NCI-H1105 (cell line): ENCODE results near the gene FTCDNL1.
A peak's percentile ranks its signal among the peaks of the same experiment; 100 is the strongest.

Source experiments
- DNase-seq: peaks from one replicate; lab custom pipeline; 2025; lab: John Stamatoyannopoulos, UW

Gene FTCDNL1

DNA sequence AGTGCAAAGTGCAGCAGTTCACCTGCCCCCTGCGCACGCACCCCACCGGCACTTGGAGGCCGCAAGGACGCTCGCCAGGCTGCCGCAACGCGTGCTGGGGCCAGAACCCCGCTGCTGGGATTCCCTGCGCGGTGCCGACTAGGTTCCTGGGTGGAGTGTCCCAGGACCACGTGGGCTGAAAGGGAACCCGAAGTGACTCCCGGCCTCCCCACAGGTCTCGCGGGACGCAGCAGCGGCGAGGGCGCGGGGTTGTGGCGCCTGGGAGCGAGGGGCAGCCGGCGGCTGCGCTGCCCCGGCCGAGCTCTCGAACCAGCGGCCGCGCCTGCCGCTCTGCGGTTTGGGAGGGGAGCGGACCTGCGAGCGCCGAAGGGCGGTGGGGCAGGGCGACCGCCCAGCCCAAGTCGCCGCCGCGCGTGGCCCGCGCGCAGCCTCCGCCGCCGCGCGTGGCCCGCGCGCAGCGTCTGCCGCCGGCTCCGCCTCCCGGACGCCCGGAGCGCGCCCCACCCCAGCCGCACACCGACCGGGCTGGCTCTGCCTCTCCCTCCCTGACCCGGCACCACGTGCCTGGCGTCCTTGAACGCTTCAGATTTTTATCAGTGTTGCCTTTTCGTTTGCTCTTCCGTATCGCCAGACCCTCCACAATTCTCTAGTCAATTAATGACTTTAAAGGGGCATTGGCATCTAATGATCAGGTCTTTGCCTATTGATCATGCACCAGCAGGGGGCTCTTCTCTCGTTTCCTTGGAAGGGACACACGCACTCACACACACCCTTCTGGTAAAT lies at the start of gene FTCDNL1:
FTCDNL1 (minus strand) TSS at position 475 of the 783 bp plus-strand sequence. CDS start 2,230 bp downstream, outside the sequence.
- DNase-seq = peak; percentile 38

DNA sequence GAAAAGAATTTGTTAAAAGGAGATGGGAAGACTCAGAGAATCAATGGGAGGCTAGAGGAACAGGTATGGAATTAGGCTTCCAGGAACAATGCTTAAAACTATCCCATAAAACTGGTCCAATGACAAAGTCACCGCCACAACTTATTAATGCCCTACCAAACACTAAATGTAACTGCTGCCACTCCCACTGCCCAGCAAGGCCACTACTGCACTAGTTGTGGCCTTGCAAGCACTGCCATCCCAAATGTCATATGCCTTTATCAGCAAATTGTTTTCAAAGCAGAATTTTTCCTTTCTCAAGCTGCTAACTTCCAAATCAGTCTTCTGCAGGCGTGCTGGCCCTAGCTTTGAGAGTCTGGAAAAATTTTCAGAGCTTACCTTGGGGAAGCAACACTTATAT lies 45.6 kb upstream of the FTCDNL1 start:
- DNase-seq = no peak

DNA sequence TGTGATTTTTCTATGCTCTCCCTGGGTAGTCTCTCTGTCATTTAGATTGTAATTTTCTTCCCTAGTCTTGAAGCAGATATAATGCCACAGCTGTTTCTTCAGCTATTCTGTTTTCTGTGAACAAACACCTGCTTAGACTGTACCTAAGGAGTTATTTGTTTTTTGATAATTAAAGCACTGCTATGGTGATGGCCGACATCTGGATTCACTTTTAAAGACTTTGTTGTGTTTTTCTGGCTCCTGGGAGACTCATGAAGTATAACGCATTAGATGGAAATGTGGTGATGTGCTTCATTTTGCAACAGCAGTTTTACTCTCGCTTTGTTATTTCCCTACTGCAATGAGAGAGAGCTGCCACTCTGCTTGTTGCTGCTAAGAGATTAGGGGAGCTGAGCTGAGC lies 44.4 kb upstream of the FTCDNL1 start:
- no peak for DNase-seq

DNA sequence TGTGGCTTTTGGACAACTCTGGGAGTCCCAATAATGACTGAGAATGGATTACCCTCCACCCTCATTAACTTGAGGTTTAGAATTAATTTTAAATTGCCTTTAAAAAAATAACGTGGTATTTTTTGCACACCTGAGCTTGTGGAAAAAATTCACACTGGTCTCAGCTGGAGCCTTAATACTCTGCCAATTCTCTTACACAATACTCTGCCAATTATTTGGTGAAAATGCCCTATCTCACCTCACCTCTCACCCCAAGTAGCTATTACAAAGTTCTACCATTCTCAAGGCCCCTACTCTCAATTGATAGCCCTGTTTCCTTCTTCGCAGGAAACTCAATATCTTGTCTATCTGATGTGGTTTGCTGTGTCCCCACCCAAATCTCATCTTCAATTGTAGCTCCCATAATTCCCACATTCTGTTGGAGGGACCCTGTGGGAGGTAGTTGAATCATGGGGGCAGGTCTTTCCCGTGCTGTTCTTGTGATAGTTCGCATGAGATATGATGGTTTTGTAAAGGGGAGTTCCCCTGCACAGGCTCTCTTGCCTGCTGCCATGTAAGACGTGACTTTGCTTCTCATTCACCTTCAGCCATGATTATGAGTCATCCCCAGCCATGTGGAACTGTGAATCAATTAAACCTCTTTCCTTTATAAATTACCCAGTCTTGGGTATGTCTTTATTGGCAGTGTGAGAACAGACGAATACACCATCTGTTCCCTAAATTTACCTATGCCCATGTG lies 32.7 kb upstream of the FTCDNL1 start:
- DNase-seq = no peak

DNA sequence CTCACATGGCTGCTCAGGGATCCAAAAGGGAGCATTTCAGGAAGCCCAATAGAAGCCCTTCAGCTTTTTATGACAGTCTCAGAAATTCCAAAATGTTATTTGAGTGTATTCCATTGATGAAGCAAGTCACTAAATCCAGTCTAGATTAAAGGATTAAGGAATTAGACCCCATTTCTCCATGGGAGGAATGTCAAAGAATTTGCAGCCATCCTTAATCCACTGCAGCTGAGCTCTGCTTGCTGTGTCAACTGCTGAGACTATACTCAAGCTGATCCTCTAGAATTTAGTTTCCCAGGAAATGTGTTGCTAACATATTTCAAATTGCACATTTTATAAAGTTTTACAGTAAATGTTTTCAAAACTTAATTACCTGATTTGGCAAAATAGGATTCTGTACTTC lies 31.7 kb upstream of the FTCDNL1 start:
- DNase-seq = no peak

DNA sequence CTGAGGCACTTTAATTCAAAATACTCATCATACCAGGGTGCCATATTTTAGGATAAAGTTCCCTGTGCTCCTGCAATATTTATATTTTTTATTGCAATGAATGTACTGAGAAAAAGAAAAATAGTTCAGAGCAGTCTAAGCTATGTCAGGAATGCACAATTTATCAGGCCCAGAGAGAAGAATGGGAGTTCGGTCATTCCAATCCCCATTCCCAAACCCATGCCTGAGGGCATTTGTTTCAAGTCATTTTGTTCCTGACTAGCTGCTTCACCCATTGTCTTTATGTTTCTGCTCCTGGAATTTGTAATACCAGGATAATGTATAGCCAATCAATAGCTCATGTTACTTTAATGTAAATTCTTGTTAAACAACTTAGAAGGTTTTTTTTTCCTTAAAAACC lies 24.4 kb upstream of the FTCDNL1 start:
- no peak for DNase-seq

DNA sequence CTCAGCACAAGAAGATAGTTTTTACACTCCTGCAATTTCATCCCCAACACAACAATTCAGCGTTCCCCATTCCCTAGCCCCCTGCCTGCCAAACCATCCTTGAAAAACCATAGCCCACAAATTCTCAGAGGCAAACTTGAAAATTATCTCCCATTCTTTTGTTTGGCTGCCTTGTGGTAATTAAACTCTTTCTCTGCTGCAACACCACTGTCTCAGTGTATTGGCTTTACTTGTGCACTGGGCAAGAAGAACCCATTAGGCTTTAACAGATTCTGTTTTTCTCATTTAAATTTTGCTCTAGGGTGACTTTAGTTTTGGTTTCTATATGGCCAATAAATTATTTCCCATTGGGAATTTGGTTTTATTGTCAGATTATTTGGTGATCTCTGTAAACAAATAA lies 23.2 kb upstream of the FTCDNL1 start:
- DNase-seq = no peak

DNA sequence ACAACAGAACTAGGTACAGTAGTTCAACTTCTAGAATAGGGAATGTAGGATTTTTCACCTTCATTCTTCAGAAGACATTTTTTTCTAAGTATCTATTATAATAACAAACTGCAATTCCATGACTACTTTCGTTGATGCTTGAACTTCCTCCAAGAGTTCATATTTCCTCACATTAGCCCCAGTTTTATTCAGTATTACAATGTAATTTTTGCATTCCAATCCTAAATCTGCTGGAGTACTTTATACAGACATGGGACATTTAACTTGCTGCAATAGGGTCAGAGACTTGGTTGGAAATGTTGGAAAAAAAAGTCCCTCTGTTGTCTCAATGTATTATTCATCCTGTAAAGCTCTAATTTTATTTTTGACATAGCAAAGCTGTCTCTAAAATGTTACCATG lies 19.6 kb upstream of the FTCDNL1 start:
- DNase-seq = no peak

DNA sequence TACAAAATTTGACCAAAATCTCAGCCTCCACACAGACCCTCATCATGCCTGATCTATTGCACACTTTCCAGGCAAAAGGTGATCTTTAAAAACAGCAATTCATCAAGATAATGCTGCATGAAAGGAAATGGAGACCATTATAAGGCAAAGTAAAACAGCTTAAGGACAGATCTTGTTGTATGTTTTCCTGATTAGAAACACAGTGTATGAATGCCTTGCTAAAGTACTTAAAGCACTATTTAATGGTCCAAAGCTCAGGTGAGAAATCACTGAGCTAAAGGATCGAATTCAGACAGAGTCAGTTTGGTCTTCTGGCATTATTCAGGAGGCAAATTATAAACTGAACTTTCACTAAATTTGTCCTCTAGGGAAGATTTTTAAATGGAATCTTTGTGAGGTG lies 18.7 kb upstream of the FTCDNL1 start:
- DNase-seq = no peak

DNA sequence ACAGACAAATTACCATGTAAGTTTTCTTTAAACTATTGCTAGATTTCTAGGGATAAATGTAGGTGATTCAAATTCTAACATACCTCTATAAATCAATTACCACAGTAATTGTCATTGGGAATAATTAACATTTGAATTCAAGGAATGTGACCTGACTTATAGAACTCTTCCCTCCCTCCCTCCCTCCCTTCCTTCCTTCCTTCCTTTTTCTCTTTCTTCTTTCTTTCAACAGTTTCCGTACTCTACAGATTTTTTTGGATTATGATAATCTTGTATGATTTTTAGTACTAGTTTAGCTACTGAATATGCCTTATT lies 18.2 kb upstream of the FTCDNL1 start:
- no peak for DNase-seq

DNA sequence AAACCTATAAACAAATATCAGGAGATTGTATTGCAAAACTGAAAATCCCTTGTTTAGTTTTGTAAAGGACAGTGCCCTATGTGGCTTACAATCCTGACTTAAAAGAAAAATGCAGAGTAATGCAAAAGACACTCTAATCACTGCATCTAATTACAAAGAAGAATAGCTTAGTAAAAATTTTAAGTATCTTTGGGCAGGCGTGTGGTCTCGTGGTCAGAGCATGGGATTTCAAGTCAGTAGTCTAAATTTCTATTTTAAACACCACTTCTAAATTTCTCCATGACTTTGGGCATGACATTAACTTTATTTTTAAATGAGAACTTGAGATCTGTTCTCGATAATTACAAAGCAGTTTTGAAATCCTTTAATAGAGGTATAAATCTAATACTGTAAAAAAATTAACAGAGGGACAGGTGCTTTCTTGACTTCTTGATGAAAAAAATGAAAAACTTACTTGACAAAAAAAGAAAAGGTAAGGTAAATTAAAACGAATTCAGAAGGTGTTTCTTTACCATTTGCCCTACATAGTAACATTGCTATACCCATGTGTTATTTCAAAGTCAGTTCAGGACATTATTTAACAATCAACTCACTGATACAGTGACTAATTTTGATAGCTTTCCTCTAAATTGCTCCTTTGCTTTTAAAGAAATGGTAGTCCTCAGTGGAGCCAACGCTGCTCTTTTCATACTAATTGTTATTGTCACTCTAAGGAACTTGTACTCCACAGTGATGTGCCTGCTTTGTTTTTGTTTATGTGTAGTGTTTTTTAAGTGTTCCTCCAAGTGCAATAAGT lies 17.6 kb upstream of the FTCDNL1 start:
- DNase-seq = no peak

DNA sequence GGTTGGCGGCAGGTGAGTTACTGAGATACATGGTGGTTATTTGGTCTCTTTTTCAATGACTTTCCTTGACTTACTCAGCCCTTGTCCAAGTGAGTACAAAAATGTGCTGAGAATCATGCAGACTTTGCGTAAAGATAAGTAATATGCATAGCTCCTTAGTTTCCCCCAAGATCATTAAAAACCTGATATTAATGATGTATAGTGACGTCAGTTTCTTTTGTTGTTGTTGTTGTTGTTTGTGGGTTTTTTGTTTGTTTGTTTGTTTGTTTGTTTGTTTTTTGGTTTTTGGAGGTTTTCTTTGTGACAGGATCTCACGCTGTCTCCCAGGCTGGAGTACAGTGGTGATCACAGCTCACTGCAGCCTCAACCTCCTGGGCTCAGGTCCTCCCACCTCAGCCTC lies 14.9 kb upstream of the FTCDNL1 start:
- DNase-seq = no peak

DNA sequence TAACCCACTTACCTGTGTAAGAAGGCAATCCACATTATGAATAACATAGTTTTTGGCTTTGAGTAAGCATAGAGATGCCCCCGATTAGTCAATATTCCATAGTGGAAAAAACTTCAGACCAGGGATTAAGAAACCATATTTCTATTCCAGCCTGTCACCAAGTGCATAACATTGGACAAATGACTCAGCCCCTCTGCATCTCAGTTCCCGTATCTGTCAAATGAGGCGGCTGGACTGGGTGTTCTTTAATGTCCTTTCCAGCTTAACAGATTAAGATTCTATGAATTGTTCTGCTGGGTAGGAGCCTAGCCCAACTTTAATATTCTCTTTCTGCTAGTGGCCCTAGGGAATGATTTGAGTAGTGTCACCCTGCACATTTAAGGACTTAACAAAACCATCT lies 11.8 kb upstream of the FTCDNL1 start:
- DNase-seq = no peak

DNA sequence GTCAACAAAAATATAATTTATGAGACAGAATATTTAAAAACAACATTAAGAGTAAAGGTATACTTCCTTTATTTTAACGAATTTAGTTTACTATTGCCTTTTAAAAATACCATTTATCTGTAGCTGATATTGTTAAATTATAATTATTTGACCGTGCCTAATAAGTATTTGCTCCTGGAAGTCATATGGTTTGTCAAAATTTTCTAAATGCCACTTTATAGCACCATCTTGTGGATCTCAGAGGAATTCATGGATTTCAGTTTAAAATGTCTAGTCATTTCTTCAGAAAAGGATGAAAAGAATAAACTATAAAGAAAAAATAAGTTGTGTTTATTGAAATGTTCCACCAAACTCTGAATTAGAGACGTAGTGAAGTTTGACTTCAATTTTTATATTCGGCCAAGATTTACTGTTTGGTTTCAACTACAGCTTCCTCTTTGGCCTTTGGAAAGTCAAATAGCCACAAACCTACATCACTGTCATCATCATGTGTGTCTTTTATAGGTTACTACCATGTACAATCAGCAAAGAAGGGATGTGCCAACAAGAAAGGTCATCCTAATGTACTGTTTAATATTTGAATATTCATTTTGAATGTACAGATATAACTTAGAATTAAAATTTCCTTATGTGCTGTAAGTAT lies 10.3 kb upstream of the FTCDNL1 start:
- DNase-seq = peak; percentile 14

DNA sequence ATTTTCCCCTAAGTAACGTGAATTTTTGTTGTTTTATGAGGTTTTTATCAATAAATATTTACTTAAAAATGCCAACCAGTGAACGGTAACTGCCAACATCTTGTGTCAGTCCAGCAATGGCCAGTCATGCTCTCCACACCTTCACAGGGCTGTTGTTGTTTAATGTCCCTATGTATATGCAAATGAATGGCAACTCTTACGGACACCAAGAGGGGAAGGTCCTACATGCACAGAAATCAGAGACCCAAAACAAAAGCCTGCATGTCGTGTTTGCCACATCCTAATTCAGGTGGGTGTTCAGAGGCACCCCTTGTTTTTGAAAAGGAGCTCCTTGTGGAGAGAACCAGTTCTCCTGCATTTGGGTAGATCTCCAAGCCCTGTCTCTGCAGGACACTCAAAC lies 4.8 kb upstream of the FTCDNL1 start:
- no peak for DNase-seq

DNA sequence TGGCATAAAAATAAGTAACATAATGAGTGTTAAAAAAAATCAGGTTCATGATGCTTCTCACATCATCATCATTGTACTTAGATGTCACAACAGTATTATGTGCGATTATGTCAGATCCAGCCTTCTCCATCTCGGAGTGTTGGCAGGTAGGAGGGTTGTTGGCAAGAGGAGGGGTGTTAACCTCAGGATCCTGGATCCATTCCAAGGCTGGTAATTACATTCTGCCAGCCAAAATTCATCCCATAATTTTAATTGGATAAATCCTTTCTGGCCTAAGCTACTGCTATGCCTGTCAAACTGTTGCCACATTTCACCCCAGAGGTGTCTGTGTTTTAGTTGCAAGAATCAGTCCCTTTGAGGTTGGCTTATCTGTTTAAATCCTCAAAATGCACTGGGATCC lies 891 bp upstream of the FTCDNL1 start:
- peak; percentile 85 for DNase-seq

DNA sequence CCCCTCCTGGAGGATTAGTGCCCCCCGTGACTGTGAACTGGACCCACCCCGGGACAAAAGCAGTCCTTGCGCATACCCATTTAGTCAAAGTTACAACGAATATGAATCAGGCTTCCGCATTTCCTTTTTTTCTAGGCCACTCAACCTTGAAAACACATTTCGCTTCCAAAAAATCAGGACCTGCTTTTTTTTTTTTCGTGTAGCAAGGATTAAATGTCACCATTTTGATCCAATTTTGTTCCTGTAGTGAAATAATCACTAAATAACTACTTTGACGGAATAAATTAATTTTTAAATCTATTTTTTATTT lies 464 bp upstream of the FTCDNL1 start:
- no peak for DNase-seq

DNA sequence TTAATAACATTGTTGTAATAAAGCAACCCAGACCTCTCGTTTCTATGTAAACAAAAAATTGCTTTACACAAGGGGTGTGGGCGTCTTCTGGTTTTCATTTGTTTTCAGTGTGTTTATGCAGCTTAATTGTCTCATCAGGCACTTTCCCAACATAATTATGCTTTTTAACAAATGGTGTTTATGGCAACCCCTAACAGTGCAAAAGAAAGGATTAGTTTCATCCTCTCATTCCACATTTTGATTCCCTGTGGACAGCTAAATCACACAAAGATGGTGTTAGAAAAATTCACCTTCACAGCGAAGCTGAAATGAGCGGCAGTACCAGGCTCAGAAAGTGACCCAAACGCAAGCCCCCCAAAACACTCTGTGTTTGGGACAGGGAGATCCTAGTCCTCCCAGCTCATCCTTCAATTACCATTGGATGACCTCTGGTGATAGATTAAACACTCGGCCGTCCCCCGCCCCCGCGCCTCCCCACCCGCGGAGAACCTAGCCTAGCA lies 724 bp downstream of the FTCDNL1 start:
- no peak for DNase-seq

DNA sequence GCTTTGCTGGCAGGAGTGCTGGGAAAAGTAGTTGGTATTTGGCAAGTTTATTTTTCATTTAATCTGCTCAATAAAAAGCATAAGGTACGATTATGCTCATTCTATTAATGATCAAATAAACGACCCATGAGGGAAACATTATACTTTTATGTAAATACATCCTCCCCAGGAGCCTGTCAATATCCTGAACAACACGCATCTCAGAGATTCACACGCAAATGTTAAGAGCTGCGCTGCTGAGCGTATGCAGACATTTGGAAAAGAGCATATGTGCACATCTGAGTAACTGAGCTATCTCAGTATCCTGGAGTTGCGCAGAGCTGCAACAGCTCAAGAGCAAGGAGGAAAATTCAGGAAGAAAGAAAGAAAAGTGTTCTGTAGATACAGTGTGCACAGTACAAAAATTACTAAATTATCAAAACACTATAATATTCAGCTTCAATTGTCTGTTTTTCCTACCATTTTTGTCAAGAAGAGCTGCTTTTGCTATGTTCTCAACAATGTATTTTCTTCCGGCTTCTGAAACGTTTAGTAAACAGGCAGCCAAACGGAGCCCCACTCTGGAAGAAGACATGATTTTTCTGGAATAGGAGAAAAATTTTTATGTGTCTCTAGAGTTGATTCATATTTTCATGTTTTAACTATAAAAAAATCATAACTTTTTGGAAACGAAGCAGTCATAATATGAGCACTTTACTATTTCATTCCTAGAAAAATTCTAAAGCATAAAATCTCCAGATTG lies 2.4 kb downstream of the FTCDNL1 start:
- DNase-seq = no peak

DNA sequence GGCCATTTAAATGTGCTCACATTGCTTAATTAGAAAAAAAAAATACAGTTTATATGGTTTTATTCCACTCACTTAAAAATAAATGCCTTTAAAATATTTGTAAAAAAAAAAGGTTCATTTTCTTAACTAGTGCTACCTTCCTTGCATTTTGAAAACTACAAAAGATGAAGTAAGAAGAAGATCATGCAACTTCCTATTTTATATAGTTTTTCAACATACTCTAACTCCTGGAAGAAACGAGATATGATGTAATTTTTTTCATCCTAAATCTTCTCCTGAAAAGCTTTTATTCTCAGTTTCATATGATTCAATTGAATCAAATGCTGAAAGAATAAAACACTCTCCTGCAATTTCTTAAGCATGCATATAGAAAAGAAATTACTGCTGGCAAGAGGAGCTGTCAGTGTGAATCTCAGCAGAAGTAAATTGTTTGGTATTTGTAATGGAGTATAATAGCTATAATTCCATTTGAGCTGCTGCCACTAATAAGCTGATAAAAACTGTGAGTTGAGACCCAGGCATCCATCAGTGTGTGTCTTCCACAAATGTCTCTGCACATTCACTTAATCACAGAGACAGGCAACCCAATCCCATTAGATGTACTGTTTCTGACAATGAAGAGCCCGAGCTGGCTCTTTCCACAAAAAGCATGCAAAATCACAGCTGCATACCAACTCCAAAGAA lies 3.7 kb downstream of the FTCDNL1 start:
- DNase-seq = no peak
